Stimulated activated CD4-positive, alpha-beta T cell treated with anti-CD3 and anti-CD28 coated beads, Interleukin-15, amount 100 ng/mL, for 24 hours (primary cell): Measurements from ENCODE around the gene SNAP25.

ENCODE experiments used
- DNase-seq: peaks from one replicate; pipeline ENCODE4 v3.0.0-alpha.2; 2020

The SNAP25 gene

GRCh38 chr20:10339609-10340008 is 121.0 kb downstream of the SNAP25 start:
- no peak for DNase-seq

GRCh38 chr20:10342152-10342551 is 123.5 kb downstream of the SNAP25 start:
- DNase-seq, result no peak

GRCh38 chr20:10344953-10345352 is 126.3 kb downstream of the SNAP25 start:
- DNase-seq, result no peak

GRCh38 chr20:10347086-10347880 is 128.7 kb downstream of the SNAP25 start:
- no peak for DNase-seq

GRCh38 chr20:10349118-10349517 is 130.5 kb downstream of the SNAP25 start:
- DNase-seq, result no peak

- DNase-seq, result no peak
Measured at GRCh38 chr20:10350188-10350842, 131.7 kb downstream of the SNAP25 start.

- DNase-seq, result no peak
Measured at GRCh38 chr20:10352934-10353824, 134.5 kb downstream of the SNAP25 start.

- no peak for DNase-seq
Measured at GRCh38 chr20:10356628-10357027, 138.0 kb downstream of the SNAP25 start.
